Measurements from ENCODE around the gene NEO1. TPM values are rescaled to one million over a fixed set of nuclear protein-coding genes. Genes with fewer than 3 reads are reported as not detected.

Gene NEO1
- total RNA-seq, 1 donor from 2014 or later: 13.4 TPM

DNA sequence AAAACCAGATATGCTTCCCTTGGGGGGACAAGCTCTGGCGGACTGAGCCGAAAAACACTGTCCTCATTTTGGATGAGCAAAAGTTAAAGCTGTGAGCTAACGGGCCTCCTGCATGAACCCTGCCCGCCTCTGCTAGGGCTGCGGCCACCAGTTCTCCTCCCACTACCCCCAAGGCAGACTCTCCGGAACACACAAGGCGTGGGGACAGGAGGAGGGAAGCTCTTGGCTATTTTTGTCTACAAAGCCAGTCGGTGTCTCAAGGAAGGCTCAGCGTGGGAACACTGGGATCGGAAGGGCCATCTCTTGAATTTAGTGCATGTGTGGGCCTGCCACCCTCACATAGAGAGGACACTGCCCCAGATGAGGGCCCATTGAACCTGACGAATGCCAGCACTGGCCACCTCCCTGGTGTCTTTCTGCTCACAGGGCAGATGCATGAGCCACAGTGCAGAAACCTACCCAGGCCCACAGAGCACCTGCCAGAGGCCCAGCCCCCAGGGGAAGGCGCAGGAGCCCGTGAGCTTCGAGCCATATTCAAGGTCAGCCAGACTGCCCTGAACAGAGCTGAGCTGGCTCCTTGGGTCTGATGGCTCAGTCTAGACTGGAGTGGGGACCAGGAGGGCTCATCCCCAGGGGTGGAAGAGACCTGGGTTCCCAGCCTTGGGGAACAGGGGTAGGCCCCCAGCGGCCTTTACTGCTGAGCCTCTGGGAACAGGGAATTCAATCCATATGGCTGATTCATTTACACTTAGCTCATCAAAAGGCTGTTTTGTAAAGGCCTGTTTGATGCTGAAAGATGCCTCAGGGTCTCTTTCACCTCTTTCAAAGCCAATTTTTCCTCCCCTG is 278.2 kb downstream of the NEO1 start:
- DNase-seq (ENCODE audit: missing footprints): no peak
- intact Hi-C loops (cut with DNase I): no loop called here
- ATAC-seq: no peak

DNA sequence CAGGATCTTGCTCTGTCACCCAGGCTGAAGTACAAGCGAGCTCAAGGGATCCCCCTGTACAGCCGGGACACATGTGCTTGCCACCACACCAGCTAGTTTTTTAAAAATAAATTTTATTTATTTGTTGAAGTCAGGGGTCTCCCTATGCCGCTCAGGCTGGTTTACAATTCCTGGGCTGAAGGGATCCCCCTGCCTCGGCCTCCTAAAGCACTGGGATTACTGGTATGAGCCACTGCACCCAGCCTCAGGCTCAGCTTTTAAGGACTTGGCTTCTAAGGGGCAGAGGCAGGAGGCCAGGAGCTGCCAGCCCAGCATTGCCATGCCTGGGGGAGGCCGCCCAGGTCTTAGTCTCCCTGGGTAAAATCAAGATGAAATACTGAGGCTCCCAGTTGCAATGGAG is 279.2 kb downstream of the NEO1 start:
- ATAC-seq: no peak
- intact Hi-C loops (cut with DNase I): no loop called here
- no peak for DNase-seq (ENCODE audit: missing footprints)

DNA sequence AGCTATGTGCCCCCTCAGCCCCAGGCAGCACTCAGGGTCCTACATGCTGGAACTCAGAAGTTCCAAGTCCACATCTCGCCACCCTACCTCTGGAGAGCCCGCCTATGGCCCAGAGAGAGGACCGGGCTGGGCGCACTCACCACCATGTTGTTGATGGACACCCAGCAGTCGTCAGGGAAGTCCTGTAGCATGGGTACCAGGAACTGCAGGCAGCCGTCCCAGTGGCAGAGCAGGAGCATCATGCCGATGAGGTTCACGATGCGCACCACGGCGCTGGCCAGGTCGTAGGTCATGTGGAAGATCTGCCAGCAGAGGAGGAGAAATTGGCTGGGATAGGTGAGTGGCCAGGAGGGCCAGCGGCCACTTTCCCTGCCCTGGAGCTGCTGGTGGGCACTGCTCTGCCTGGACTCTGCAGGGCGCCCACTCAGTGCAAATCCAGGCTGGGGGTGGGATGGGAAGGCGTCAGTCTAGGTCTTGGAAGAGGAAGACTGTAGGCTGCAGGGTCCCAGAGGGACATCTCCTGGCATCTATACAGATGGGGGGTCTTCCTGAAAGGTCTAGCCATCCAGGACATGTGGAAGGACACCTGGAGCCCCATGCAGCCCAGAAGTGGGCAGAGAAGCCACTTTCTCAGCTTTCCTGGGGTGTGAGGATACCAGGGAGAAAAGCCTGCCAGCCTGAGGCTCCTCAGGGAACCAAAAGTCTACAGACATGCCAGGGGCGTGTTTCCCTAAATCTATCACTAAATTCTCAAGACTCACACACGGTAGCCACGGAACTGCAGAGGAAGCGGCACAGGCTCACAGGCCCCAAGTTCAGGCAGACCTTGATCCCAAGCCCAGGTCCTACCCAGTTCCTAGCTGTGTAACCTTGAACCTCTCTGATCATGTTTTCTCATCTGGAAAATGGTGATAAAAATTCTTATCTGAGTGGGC is 280.0 kb downstream of the NEO1 start:
- ATAC-seq (no peak), DNase-seq (ENCODE audit: missing footprints) (no peak)
- intact Hi-C loops (cut with DNase I): no loop called here

DNA sequence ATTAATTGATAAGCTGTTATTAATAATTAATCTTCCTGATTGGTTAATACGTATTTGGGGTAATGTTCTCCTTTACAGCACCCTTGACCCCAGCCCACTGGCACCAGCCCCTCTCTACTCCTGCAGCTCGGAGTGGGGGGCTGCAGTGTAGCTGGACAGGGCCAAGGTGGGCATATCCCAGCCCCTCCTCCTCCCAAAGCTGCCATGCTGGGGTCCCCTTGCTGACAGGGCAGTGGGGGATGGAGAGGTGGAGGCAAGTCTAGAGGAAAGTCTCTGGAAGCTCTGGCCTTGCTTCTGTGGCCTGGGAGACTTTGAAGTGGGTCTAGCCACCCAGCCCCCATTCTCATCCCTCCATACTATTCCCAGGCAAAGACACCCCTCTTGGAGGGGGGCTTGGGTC is 280.7 kb downstream of the NEO1 start:
- DNase-seq (ENCODE audit: missing footprints) (no peak), ATAC-seq (no peak)
- intact Hi-C loops (cut with DNase I): no loop called here

DNA sequence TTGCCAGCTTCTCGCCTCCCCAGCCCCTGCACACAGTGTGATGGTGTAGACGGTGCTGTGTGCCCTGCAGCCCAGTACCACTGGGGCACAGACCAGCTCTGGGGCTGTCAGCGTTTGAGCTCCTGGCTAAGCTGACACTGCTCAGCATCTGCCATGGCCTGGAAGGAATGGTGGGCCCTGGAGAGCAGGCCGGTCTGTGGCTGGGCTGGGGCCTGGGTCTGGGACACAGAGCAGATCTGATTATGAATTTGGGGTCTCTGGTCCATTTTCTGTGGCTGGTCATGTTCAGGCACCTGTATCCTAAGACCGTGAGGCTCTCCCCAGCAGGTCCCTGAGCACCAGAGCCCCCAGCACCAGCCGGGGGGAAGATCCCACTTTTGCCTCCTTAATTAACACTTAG is 281.8 kb downstream of the NEO1 start:
- DNase-seq (ENCODE audit: missing footprints): no peak
- intact Hi-C loops (cut with DNase I): no loop called here
- ATAC-seq: no peak

DNA sequence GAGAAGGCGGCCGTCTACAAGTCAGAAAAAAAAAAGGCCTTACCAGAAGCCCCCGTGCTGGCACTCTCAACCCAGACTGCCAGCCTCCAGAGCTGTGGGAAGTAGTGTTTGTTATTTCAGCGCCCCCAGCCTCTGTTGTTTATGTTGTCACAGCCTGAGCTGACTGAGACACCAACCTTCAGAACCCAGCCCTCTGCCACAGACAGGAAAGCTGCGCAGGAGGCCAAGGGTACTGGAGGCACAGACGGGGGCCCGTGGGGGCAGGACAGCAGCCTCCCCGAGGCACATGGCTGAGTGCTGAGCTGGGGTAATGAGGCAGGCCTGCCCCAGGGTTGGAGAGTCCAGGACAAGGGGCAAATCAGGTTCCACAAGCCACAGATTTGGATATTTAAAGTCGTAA is 282.8 kb downstream of the NEO1 start:
- ATAC-seq (no peak), DNase-seq (ENCODE audit: missing footprints) (no peak)
- intact Hi-C loops (cut with DNase I): no loop called here

DNA sequence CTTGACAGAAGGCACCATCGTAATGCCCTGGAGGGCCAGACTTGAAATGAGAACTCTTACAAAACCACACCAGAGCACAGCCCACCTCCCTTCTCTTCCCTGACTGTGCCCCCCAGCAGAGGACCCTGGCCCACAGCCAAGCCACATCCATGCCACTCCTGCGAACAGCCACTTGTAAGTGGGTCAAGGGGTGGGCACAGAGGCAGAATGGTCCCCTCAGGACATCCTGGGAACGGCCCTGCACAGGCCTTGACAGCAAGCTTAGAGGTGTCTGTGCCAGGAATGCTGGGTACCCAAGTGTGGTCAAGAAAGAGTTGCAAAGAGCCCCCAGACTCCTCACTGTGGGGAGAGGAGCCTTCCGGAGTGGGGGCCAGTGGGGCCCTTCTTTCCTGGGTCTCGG is 283.2 kb downstream of the NEO1 start:
- no peak for DNase-seq (ENCODE audit: missing footprints)
- intact Hi-C loops (cut with DNase I): no loop called here
- ATAC-seq: no peak

DNA sequence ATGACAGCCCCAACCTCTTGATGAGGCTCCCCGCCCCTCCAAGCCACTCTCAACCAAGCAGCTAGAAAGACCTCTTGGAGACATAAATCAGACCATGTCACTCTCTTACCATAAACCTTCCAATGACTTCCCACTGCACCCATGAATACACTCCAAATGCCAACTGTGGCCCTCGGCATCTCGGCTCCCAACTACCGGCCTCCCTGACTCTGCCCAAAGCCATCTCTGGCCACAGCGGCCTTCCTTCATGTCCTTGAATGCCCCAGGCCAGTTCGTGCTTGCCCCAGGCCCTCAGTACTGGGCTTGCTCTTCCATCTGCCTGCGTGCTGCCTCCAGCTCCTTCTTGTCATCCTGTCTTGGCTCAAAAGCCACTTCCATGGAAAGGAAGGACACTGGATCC is 284.5 kb downstream of the NEO1 start:
- DNase-seq (ENCODE audit: missing footprints): no peak
- ATAC-seq: no peak

DNA sequence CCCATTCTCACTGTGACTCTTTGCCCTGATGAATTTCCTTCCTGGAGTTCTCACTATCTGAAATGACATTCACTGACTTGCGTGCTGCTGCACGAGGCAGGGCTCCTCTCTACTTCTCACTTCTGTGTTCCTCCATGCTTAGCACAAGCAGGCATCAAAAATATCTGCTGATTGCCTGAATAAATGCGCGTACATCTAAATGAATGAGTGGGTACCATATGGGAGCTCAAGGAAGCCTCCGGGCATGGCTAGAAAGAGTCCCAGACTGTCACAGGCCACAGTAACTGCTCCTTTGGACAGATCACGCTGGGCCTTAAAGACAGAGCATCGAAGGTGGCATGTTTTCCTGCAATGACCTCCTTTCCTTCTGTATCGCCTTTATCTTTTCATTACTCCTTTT is 284.9 kb downstream of the NEO1 start:
- no peak for DNase-seq (ENCODE audit: missing footprints)
- no peak for ATAC-seq
- intact Hi-C loops (cut with DNase I): no loop called here

More for the DNA sequence above, 284.5 kb downstream of the NEO1 start:
- intact Hi-C loops (cut with DNase I): no loop called here

DNA sequence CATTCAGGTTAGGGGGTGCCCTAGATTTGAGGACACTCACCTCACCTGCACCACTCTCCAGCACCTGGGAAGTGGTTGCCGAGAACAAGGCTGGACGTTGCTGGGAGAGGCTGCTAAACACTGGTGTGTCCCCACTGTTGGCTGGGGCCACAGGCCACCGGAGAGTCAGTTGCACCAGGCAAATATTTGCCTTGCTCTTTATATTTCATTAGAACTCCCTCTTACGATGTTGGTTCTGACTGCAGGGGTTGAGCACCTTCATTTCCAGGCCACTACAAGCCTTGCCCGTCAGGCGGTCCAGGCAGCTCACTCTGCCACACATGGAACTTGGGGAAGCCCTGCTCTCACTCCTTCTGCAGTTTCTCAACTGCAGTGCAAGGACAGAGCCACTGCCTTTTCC is 285.8 kb downstream of the NEO1 start:
- ATAC-seq: no peak
- intact Hi-C loops (cut with DNase I): no loop called here

DNA sequence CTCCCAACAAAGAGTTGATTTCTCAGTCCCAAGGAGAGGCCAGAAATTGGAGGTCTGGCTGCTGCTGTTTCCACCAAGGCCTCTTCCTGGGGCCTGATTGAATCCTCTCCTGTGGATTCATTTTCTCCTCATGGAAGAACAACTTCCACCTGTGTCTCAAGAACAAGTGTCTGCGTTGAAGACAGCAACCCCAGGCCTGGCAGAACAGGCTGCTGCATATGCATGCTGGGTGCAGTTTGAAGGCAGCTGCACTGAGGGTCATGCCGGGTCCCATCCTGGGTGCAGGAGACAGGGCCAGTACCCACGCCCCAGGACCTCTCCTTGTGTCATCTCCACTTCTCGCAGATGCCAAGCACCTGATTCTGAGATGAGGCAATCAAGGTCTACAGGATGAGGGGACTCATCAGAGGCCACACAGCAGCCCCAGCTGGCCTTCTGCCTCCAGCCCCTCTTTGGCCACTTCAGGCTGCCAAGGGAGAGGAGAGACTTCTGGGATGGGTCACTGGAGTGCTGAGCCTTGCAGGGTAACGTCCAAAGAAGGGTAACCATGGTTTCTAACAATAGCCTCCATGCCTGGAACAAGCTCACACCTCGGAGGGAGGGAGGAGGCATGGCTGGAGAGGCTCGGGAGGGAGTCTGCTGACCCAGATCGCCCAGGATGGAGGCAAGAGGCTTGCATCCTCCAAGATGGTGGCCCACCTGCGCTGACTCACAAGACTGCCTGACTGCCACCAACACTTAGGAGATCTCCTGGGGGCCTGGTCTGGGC is 286.5 kb downstream of the NEO1 start:
- ATAC-seq (no peak), DNase-seq (ENCODE audit: missing footprints) (no peak)
- intact Hi-C loops (cut with DNase I): no loop called here

More for the DNA sequence above, 285.8 kb downstream of the NEO1 start:
- DNase-seq (ENCODE audit: missing footprints): no peak

DNA sequence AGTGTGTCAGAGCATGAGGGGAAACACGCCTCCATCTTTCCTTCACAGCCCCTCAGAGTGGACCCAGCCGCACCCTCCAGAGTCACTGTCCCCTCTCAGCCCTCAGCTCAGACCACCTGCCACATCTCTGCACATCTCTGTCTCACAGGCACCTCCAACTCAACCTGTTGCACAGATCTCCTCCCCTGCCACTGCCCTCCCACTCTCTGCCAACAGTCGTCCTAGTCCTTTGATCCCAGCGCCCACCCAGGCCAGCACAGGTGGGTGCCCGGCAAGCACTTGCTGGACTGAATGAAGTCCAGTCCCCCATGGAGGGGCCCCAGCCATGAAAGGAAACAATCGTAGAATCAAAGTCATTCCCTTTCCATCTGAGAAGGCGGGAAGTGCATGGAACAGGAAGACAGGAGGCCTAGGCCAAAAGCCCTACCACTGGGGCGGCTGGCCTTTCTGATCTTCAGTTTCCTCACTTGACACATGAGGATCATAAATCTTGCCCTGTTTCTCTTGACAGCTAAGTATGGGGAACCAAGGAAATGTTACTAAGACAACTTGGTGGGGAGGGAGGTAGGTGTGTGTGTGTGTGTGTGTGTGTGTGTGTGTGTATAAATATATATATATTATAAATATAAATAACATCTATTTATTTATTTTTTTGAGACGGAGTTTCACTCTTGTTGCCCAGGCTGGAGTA is 288.4 kb downstream of the NEO1 start:
- DNase-seq (ENCODE audit: missing footprints) (no peak), ATAC-seq (no peak)
- intact Hi-C loops (cut with DNase I): no loop called here

DNA sequence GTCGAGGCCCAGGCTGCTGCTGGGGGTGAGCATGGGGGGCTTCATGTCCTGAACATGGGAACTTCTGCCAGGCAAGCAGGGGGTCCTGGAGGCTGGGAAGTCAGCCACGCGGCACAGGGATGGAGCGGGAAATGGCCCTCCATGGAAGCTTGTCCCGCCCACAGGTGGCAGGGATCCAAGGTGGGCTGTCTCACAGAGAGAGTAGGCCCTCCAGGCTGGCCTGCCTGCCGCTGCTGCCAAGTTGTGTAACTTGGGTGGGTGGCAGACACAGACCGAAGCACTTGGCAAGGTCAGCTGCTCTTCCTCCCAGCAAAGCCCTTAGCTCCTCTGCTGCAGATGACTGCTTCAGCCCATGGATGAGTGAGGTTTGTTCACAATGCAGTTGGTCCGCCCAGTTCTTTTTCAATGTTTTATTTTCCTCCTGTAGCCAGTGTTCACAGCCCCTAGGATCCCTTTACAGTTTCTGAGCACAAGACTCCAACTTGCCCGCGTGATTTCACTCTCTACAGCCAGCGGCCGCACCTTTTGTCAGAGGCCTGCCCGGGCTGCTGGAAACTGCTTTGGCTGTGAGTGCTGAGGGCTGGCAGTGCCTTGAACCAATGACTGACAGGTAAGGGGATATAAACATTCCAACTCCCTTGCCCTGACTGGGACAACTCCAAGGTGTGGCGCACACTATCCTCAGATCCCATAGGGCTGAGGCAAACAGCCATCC is 289.8 kb downstream of the NEO1 start:
- ATAC-seq (peak; percentile 52), DNase-seq (ENCODE audit: missing footprints) (no peak)
- intact Hi-C loops (cut with DNase I): no loop called here

DNA sequence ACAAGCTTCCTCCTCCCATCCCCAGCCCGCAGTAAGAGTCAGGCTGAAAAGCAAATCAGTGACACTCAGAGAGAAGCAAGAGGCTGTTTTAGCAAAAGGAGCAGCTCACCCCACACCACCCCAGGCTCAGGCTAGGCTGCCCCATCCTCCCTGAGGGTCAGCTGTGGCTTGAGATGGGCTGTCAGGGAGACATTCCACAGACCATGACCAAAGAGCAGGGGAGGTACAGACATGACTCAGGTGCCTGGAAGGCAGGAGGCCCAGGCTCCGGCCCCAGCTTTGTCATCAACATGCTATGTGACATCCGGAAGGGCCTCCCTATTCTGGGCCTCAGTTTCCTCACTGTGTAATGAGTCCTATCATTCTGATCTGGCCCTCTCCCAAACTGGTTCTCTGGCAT is 291.8 kb downstream of the NEO1 start:
- DNase-seq (ENCODE audit: missing footprints): no peak
- intact Hi-C loops (cut with DNase I): no loop called here
- no peak for ATAC-seq

DNA sequence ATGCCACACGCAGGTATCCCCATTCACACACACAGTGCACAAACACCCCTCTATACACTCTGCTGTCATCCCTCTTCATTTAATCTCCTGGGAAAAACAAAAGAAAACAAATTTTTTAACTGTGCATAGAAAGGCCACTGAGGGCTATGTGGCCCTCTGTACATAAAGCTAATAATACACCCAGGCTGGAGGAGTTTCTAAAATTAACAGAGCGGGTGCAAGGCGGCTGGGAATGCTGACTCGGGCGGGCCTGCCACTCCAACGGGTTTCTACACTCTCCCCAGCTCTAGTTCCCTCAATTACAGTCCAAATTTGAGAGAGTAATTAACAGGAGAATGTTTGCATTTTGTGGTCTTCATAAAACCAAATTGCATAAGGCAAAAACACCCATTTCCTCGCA is 293.4 kb downstream of the NEO1 start:
- ATAC-seq: peak; percentile 65
- intact Hi-C loops (cut with DNase I): no loop called here

DNA sequence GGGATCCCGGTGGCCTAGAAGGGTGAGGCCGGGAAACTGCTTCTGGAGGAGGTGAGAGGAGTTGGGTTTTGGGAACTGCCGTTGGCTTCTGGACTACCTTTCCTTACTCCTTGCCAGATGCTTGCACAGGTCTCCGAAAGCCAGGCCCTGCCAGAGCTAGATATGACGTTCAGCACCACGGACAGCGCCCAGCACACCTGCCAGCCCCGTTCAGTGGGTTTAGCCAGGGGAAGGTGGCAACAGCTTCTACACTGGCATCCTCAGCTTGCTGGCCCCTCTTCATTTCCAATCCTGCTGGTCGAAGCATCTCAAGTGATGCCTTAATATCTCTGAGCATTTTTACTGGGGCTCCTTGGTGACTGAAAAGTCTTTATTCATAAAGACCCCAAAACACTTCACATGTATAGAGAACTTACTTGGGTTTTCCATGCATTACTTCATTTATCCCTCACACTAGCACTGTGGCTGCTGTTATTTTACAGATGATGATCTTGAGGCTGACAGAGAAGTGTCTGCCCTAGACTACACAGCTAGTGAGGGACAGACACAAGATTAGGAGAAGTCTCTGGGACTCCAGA is 294.6 kb downstream of the NEO1 start:
- peak; percentile 61 for ATAC-seq

More for the DNA sequence above, 293.4 kb downstream of the NEO1 start:
- DNase-seq (ENCODE audit: missing footprints): no peak

DNA sequence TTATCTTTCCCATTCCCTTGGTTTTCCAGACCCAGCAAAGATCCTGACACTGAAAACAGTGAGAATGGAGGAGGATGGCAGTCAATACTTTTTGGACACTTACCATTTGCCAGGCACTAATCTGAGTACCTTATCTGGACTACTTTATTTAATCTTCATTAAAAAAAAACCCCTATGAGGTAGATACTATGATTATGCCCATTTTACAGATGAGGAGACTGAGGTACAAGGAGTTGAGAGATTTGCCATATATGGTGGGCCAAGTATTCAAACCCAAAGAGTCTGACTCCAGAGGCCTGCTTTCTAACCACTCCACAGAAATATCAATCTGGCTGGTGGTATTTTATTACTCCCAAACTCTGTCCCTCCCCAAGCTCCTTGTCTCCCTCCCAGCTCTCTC is 296.9 kb downstream of the NEO1 start:
- DNase-seq (ENCODE audit: missing footprints) (no peak), ATAC-seq (no peak)
- intact Hi-C loops (cut with DNase I): no loop called here

More for the DNA sequence above, 294.6 kb downstream of the NEO1 start:
- intact Hi-C loops (cut with DNase I): no loop called here
- DNase-seq (ENCODE audit: missing footprints): no peak

DNA sequence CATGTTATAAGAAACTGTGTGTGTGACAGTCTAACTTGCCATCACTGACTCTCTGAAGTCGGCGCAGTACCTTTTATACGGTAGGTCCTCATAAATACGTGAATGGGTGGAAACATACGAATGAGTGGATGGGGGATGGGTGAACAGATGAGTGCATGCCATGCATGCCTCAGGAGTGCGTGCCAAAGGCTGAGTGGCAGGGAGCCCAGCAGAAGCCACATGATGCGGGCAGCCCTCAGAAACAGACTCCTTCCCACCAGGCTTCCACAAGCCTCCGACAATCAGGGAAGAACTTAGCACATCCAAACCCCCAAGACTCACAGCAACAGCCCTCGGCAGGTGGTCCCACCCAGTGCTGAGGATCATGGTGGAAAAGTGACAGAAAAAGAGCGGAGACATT is 299.8 kb downstream of the NEO1 start:
- DNase-seq (ENCODE audit: missing footprints): peak; percentile 81
- intact Hi-C loops (cut with DNase I): no loop called here
- ATAC-seq: peak; percentile 75
